Activated naive CD8-positive, alpha-beta T cell treated with anti-CD3 and anti-CD28 coated beads, Interleukin-2, amount 10 ng/mL, durations not matched to agents 7 days and 5 days (primary cell): ENCODE results near the gene RABL2B. TPM values are rescaled to one million over a fixed set of nuclear protein-coding genes. Genes with fewer than 3 reads are reported as not detected.

ENCODE experiments used
- ATAC-seq: fragments of 150-1000 bp; cut with Tn5 transposase; one replicate; pipeline ENCODE4 v1.10.0; 2021; ENCODE audit warnings: low read depth, moderate library complexity
- POLR2A ChIA-PET: fragments of 350-600 bp; sonication (Branson Sonifier 250); formaldehyde crosslinking; loops from one replicate; lab custom pipeline; 2021; ENCODE audit warnings: antibody characterized with exemption; lab: Charles Lee
- DNase-seq: peaks from one replicate; pipeline ENCODE4 v3.0.0; 2021
- H3K27ac Mint-ChIP-seq: one replicate; pipeline ENCODE4 v1.8.0; 2022; ENCODE audit warnings: mild to moderate bottlenecking, mixed read lengths
- H3K27me3 Mint-ChIP-seq: one replicate; pipeline ENCODE4 v1.8.0; 2022; ENCODE audit warnings: mild to moderate bottlenecking, moderate library complexity, mixed read lengths
- H3K36me3 Mint-ChIP-seq: one replicate; pipeline ENCODE4 v1.8.0; 2021; ENCODE audit warnings: mild to moderate bottlenecking, mixed read lengths
- H3K4me1 Mint-ChIP-seq: one replicate; pipeline ENCODE4 v1.8.0; 2021; ENCODE audit warnings: mixed read lengths
- H3K4me3 Mint-ChIP-seq: one replicate; pipeline ENCODE4 v1.8.0; 2022; ENCODE audit warnings: mild to moderate bottlenecking, moderate library complexity, mixed read lengths
- H3K9me3 Mint-ChIP-seq: one replicate; pipeline ENCODE4 v1.8.0; 2021; ENCODE audit warnings: mixed read lengths
- total RNA-seq, 2 experiments: library from RNA; stranded (reverse); gene quantifications; one replicate each; pipeline ENCODE4 v1.2.3, GENCODE V29; 2021

The RABL2B gene
- total RNA-seq, 2 experiments from 2014 or later = 38.4 to 41.0 TPM

- H3K9me3 Mint-ChIP-seq = no peaks in the 10 kb centered on the region
- H3K27me3 Mint-ChIP-seq = no peaks in the 10 kb centered on the region
- DNase-seq = no peak
- H3K36me3 Mint-ChIP-seq = no peaks in the 10 kb centered on the region
- no peak overlapping the region for H3K4me3 Mint-ChIP-seq
- no peak overlapping the region for H3K27ac Mint-ChIP-seq
- no peak for ATAC-seq
- POLR2A ChIA-PET = no interaction called here
- H3K4me1 Mint-ChIP-seq = peaks cover 1% of the 10 kb centered on the region
Measured at GRCh38 chr22:50723991-50724390, 59.4 kb downstream of the RABL2B start.

GRCh38 chr22:50722716-50723428 is 60.6 kb downstream of the RABL2B start:
- POLR2A ChIA-PET = no interaction called here
- Mint-ChIP-seq H3K27ac (no peak overlapping the region), H3K27me3 (no peaks in the 10 kb centered on the region), H3K4me3 (no peak overlapping the region), H3K9me3 (no peaks in the 10 kb centered on the region), H3K36me3 (no peaks in the 10 kb centered on the region), H3K4me1 (peaks cover 1% of the 10 kb centered on the region)
- DNase-seq (no peak), ATAC-seq (no peak)

- POLR2A ChIA-PET = no interaction called here
- DNase-seq (no peak), ATAC-seq (no peak)
- H3K4me1 Mint-ChIP-seq = peaks cover 1% of the 10 kb centered on the region
- no peak overlapping the region for H3K4me3 Mint-ChIP-seq
- H3K27me3 Mint-ChIP-seq = no peaks in the 10 kb centered on the region
- H3K27ac Mint-ChIP-seq = no peak overlapping the region
- H3K9me3 Mint-ChIP-seq = no peaks in the 10 kb centered on the region
- no peaks in the 10 kb centered on the region for H3K36me3 Mint-ChIP-seq
Measured at GRCh38 chr22:50722048-50722701, 61.3 kb downstream of the RABL2B start.

GRCh38 chr22:50721257-50721844 is 62.1 kb downstream of the RABL2B start:
- H3K4me1 Mint-ChIP-seq = peaks cover 1% of the 10 kb centered on the region
- no peak overlapping the region for H3K27ac Mint-ChIP-seq
- no peaks in the 10 kb centered on the region for H3K36me3 Mint-ChIP-seq
- no peak for DNase-seq
- no peaks in the 10 kb centered on the region for H3K27me3 Mint-ChIP-seq
- H3K9me3 Mint-ChIP-seq = no peaks in the 10 kb centered on the region
- no peak for ATAC-seq
- no peak overlapping the region for H3K4me3 Mint-ChIP-seq
- POLR2A ChIA-PET = no interaction called here

GRCh38 chr22:50720301-50721256 is 62.9 kb downstream of the RABL2B start:
- DNase-seq (no peak), ATAC-seq (no peak)
- Mint-ChIP-seq H3K36me3 (no peaks in the 10 kb centered on the region), H3K4me3 (no peak overlapping the region), H3K27me3 (no peaks in the 10 kb centered on the region), H3K9me3 (no peaks in the 10 kb centered on the region), H3K4me1 (peaks cover 1% of the 10 kb centered on the region), H3K27ac (no peak overlapping the region)
- POLR2A ChIA-PET = no interaction called here

- Mint-ChIP-seq H3K36me3 (no peaks in the 10 kb centered on the region), H3K4me1 (peaks cover 1% of the 10 kb centered on the region), H3K27me3 (no peaks in the 10 kb centered on the region), H3K4me3 (no peak overlapping the region), H3K27ac (no peak overlapping the region), H3K9me3 (no peaks in the 10 kb centered on the region)
- ATAC-seq = no peak
- POLR2A ChIA-PET = no interaction called here
- DNase-seq = no peak
Measured at GRCh38 chr22:50719814-50720300, 63.6 kb downstream of the RABL2B start.

- Mint-ChIP-seq H3K27ac (no peak overlapping the region), H3K4me3 (no peak overlapping the region), H3K36me3 (no peaks in the 10 kb centered on the region), H3K27me3 (no peaks in the 10 kb centered on the region), H3K9me3 (no peaks in the 10 kb centered on the region), H3K4me1 (peaks cover under 1% of the 10 kb centered on the region)
- POLR2A ChIA-PET = no interaction called here
- DNase-seq (no peak), ATAC-seq (no peak)
Measured at GRCh38 chr22:50718352-50718709, 65.1 kb downstream of the RABL2B start.

- H3K27me3 Mint-ChIP-seq = no peaks in the 10 kb centered on the region
- H3K27ac Mint-ChIP-seq = no peak overlapping the region
- no peaks in the 10 kb centered on the region for H3K36me3 Mint-ChIP-seq
- DNase-seq (no peak), ATAC-seq (no peak)
- no peaks in the 10 kb centered on the region for H3K4me1 Mint-ChIP-seq
- no peaks in the 10 kb centered on the region for H3K9me3 Mint-ChIP-seq
- H3K4me3 Mint-ChIP-seq = no peak overlapping the region
- POLR2A ChIA-PET = no interaction called here
Measured at GRCh38 chr22:50717709-50718351, 65.6 kb downstream of the RABL2B start.

Other genes starting within 250 kb of the RABL2B start
- 10 to 100 TPM; 18.8 to 21.9 TPM for gene KLHDC7B, start 237.7 kb downstream of the RABL2B start, total RNA-seq
- gene SYCE3, start 220.7 kb downstream of the RABL2B start, total RNA-seq = 1 to 10 TPM in 1 of 2 experiments, under 1 TPM in 1; 0.79 to 1.1 TPM
- 10 to 100 TPM; 85.2 to 95.4 TPM for gene CPT1B, start 205.2 kb downstream of the RABL2B start, total RNA-seq
- 100 to 1,000 TPM; 132 to 137 TPM for gene CHKB, start 200.8 kb downstream of the RABL2B start, total RNA-seq
- under 1 TPM; 0.28 to 0.39 TPM for gene MAPK8IP2, start 182.8 kb downstream of the RABL2B start, total RNA-seq
- gene ARSA, start 155.5 kb downstream of the RABL2B start, total RNA-seq = 10 to 100 TPM; 65.2 to 65.4 TPM
- under 1 TPM in 1 of 2 experiments, not detected in 1; 0.06 TPM for gene SHANK3, start 110.8 kb downstream of the RABL2B start, total RNA-seq
- gene ACR, start 45.4 kb downstream of the RABL2B start, total RNA-seq = not detected